ENCODE measurements around the gene APLNR.

The APLNR gene

GRCh38 chr11:57251037-57251436 lies 14.0 kb upstream of the APLNR start:
- no peak for DNase-seq (ENCODE audit: low spot score)
- no peak for TF ChIP-seq CTCF (IDR thresholded peaks at IDR 0.05)
- H3K27ac ChIP-seq = no peak overlapping the region
- H3K4me3 ChIP-seq = no peak overlapping the region

- no peak for DNase-seq (ENCODE audit: low spot score)
- Histone ChIP-seq H3K27ac (no peak overlapping the region), H3K4me3 (no peak overlapping the region)
- peak; percentile 60 for TF ChIP-seq CTCF (IDR thresholded peaks at IDR 0.05)
These were observed 12.6 kb upstream of the APLNR start for GRCh38 chr11:57249384-57250319.

GRCh38 chr11:57248780-57249383 lies 11.8 kb upstream of the APLNR start:
- DNase-seq (ENCODE audit: low spot score) = no peak
- Histone ChIP-seq H3K27ac (no peak overlapping the region), H3K4me3 (no peak overlapping the region)
- TF ChIP-seq CTCF (IDR thresholded peaks at IDR 0.05) = no peak

- no peak for DNase-seq (ENCODE audit: low spot score)
- H3K27ac ChIP-seq = no peak overlapping the region
- H3K4me3 ChIP-seq = no peak overlapping the region
- no peak for TF ChIP-seq CTCF (IDR thresholded peaks at IDR 0.05)
These were observed 7.9 kb upstream of the APLNR start for GRCh38 chr11:57244911-57245310.

GRCh38 chr11:57241353-57241972 lies 4.4 kb upstream of the APLNR start:
- no peak for TF ChIP-seq CTCF (IDR thresholded peaks at IDR 0.05)
- DNase-seq (ENCODE audit: low spot score) = no peak
- Histone ChIP-seq H3K4me3 (no peak overlapping the region), H3K27ac (no peak overlapping the region)

- no peak for DNase-seq (ENCODE audit: low spot score)
- Histone ChIP-seq H3K27ac (no peak overlapping the region), H3K4me3 (no peak overlapping the region)
- no peak for TF ChIP-seq CTCF (IDR thresholded peaks at IDR 0.05)
These were observed 3.7 kb upstream of the APLNR start for GRCh38 chr11:57240757-57241156.

Data from coronary artery (tissue), 2 donors.